ENCODE measurements around the gene RBBP4.

Gene RBBP4

GRCh38 chr1:32681509-32681908 is 30.5 kb downstream of the RBBP4 start:
- Histone ChIP-seq H3K4me3 (ENCODE audit: low read depth in 1 of 2, low read length in 1 of 2) (no peak overlapping the region), H3K9me3 (no peaks in the 10 kb centered on the region), H3K27ac (no peak overlapping the region), H3K36me3 (peaks cover 95% of the 10 kb centered on the region), H3K4me1 (ENCODE audit: control insufficient read depth in 1 of 2, insufficient read depth in 1 of 2, low read depth in 1 of 2, low read length in 1 of 2) (no peaks in the 10 kb centered on the region), H3K27me3 (no peaks in the 10 kb centered on the region)
- TF ChIP-seq CTCF (IDR thresholded peaks at IDR 0.05): no peak

GRCh38 chr1:32681999-32682398 is 31.0 kb downstream of the RBBP4 start:
- H3K36me3 ChIP-seq: peaks cover 95% of the 10 kb centered on the region
- H3K9me3 ChIP-seq: no peaks in the 10 kb centered on the region
- no peak for TF ChIP-seq CTCF (IDR thresholded peaks at IDR 0.05)
- H3K4me1 ChIP-seq (ENCODE audit: control insufficient read depth in 1 of 2, insufficient read depth in 1 of 2, low read depth in 1 of 2, low read length in 1 of 2): no peaks in the 10 kb centered on the region
- no peak overlapping the region for H3K4me3 ChIP-seq (ENCODE audit: low read depth in 1 of 2, low read length in 1 of 2)
- no peaks in the 10 kb centered on the region for H3K27me3 ChIP-seq
- H3K27ac ChIP-seq: no peak overlapping the region

DNA sequence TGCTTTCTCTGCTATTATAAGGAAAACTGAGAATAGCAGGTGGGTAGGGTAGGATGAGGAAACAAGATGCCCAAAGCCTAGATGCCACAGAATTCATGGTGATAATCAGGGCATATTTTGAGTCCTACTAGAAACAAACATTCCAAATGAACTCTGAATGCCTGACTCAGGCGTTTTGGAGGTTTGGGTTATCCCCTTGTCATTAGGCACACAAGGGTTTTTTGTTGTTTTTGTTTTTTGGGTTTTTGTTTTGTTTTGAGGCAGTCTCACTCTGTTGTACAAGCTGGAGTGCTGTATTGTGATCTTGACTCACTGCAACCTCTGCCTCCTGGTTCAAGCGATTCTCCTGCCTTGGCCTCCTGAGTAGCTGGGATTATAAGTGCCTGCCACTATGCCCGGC is 32.4 kb downstream of the RBBP4 start:
- peaks cover 86% of the 10 kb centered on the region for H3K36me3 ChIP-seq
- H3K9me3 ChIP-seq: no peaks in the 10 kb centered on the region
- H3K27ac ChIP-seq: no peak overlapping the region
- no peak overlapping the region for H3K4me3 ChIP-seq (ENCODE audit: low read depth in 1 of 2, low read length in 1 of 2)
- TF ChIP-seq CTCF (IDR thresholded peaks at IDR 0.05): no peak
- H3K4me1 ChIP-seq (ENCODE audit: control insufficient read depth in 1 of 2, insufficient read depth in 1 of 2, low read depth in 1 of 2, low read length in 1 of 2): no peaks in the 10 kb centered on the region
- H3K27me3 ChIP-seq: no peaks in the 10 kb centered on the region

DNA sequence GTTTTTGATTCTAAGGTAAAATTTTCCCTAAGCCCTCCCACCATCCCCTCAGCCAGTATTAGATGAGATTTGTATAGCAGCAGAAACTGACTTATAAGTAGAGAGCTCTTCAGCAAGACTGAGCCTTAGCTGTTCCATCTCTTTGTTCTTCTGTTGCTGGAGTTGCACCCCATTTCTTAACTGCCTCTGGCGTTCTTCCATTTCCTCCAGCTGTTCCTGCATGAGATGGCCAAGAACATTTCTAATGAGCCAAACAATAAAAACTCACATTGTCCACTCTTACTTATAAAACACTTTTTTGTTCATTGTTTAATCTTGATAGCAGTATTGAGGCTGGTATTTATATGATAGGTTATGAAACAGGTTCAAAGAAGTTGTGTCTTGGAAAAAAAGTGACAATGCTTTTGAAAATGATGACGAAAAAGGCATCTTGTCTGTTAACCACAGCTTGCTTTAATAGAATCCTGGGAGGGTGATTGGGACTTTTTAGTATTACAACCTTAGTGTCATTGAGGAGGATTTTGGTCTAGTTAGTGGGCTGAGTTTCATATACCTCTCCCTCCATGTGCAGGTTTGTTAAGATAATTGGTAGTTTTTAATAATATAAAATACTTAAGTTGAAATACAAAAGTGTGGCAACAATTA is 33.3 kb downstream of the RBBP4 start:
- H3K4me3 ChIP-seq (ENCODE audit: low read depth in 1 of 2, low read length in 1 of 2): no peak overlapping the region
- no peaks in the 10 kb centered on the region for H3K9me3 ChIP-seq
- no peaks in the 10 kb centered on the region for H3K27me3 ChIP-seq
- no peak overlapping the region for H3K27ac ChIP-seq
- H3K36me3 ChIP-seq: peaks cover 80% of the 10 kb centered on the region
- no peak for TF ChIP-seq CTCF (IDR thresholded peaks at IDR 0.05)
- no peaks in the 10 kb centered on the region for H3K4me1 ChIP-seq (ENCODE audit: control insufficient read depth in 1 of 2, insufficient read depth in 1 of 2, low read depth in 1 of 2, low read length in 1 of 2)

DNA sequence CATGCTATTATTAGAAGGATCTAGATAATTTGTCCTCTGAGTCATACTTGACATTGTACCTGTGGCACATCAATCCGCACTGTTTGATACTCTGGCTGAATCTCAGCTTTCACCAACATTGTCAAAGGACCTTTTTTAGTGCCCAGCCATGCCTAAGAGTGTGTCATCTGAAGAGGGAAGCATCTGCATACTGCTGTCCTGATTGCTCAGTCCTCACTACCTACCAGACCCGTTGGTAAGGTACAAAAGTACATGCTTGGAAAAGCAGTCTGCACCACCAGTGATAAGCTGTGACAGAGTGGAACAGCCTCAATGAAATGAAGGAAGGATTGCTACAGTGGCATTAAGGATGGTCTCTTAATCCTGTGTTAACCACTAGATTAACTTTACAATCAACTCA is 34.5 kb downstream of the RBBP4 start:
- peaks cover 70% of the 10 kb centered on the region for H3K36me3 ChIP-seq
- no peaks in the 10 kb centered on the region for H3K27me3 ChIP-seq
- no peak overlapping the region for H3K4me3 ChIP-seq (ENCODE audit: low read depth in 1 of 2, low read length in 1 of 2)
- no peaks in the 10 kb centered on the region for H3K9me3 ChIP-seq
- H3K4me1 ChIP-seq (ENCODE audit: control insufficient read depth in 1 of 2, insufficient read depth in 1 of 2, low read depth in 1 of 2, low read length in 1 of 2): no peaks in the 10 kb centered on the region
- TF ChIP-seq CTCF (IDR thresholded peaks at IDR 0.05): no peak
- H3K27ac ChIP-seq: no peak overlapping the region

- no peaks in the 10 kb centered on the region for H3K4me1 ChIP-seq (ENCODE audit: control insufficient read depth in 1 of 2, insufficient read depth in 1 of 2, low read depth in 1 of 2, low read length in 1 of 2)
- no peaks in the 10 kb centered on the region for H3K9me3 ChIP-seq
- TF ChIP-seq CTCF (IDR thresholded peaks at IDR 0.05): no peak
- H3K27ac ChIP-seq: no peak overlapping the region
- peaks cover 61% of the 10 kb centered on the region for H3K36me3 ChIP-seq
- no peaks in the 10 kb centered on the region for H3K27me3 ChIP-seq
- no peak overlapping the region for H3K4me3 ChIP-seq (ENCODE audit: low read depth in 1 of 2, low read length in 1 of 2)
Measured at GRCh38 chr1:32686387-32686786, 35.4 kb downstream of the RBBP4 start.

Measured in neutrophil (primary cell).